Testis (tissue), 3 donors: Measurements from ENCODE around the gene WDR20. TPM values are rescaled to one million over a fixed set of nuclear protein-coding genes. Genes with fewer than 3 reads are reported as not detected.

Experiments used
- DNase-seq: peaks from one replicate; pipeline ENCODE4 v3.0.0-alpha.2; 2019
- H3K27ac ChIP-seq, 2 donors: fragments of 200-600 bp; sonication (generic); one replicate each; pipeline ENCODE4 v1.5.1; 2019
- H3K27me3 ChIP-seq: fragments of 200-600 bp; sonication (generic); one replicate; pipeline ENCODE4 v1.5.1; 2019
- H3K36me3 ChIP-seq: fragments of 200-600 bp; sonication (generic); one replicate; pipeline ENCODE4 v1.5.1; 2017; ENCODE audit warnings: low read depth; ENCODE audit errors: missing control alignments
- H3K4me1 ChIP-seq: fragments of 200-600 bp; sonication (generic); one replicate; pipeline ENCODE4 v1.5.1; 2019
- H3K4me3 ChIP-seq, 2 donors: fragments of 200-600 bp; sonication (generic); one replicate each; pipeline ENCODE4 v1.5.1; 2017 to 2019
- H3K9me3 ChIP-seq: fragments of 200-600 bp; sonication (generic); one replicate; pipeline ENCODE4 v1.5.1; 2017
- POLR2A ChIP-seq: fragments of 450-650 bp; IDR thresholded peaks from one replicate; pipeline ENCODE4 v1.6.1; 2017; ENCODE audit warnings: antibody characterized with exemption, mild to moderate bottlenecking, moderate library complexity
- whole genome bisulfite sequencing, 2 donors: methylation state at CpG; one replicate each; pipeline ENCODE4 v1.1.5; 2018; 5-methylcytosine and 5-hydroxymethylcytosine counted together
- intact Hi-C: fragments of 100-400 bp; cut with DNase I; formaldehyde crosslinking; loops from one replicate; pipeline ENCODE4 v1.15.1; 2023; ENCODE audit warnings: low total_unique reads
- polyA plus RNA-seq: library from polyadenylated mRNA; stranded (reverse); fragments of 350-450 nt; fragmentation: Illumina TruSeq; extraction: RNeasy Lipid Tissue Mini Kit (QIAGEN cat#74804); gene quantifications from one replicate; pipeline ENCODE4 v1.2.3, GENCODE V29; 2014; ENCODE audit warnings: low read depth, low replicate concordance; ENCODE audit not compliant: insufficient read depth
- total RNA-seq, 2 donors: library from RNA; depleted of rRNA; stranded (reverse); fragments of >200 nt; gene quantifications; one replicate each; pipeline ENCODE4 v1.2.3, GENCODE V29; 2016
- TF ChIP-seq, protein P1 (sequence below), 3 experiments: fragments of 450-650 bp in 2 of 3; fragments of 200-600 bp in 1 of 3; sonication (generic) in 1 of 3; IDR thresholded peaks; one replicate each; pipeline ENCODE4 v1.5.1; 2016 to 2019; ENCODE audit warnings: antibody characterized with exemption in 3 of 3, mild to moderate bottlenecking in 2 of 3, moderate library complexity in 1 of 3

Gene WDR20
- total and polyA plus RNA-seq, 3 donors from 2014 or later: 46.5 to 69.2 (median 56.4) TPM

DNA sequence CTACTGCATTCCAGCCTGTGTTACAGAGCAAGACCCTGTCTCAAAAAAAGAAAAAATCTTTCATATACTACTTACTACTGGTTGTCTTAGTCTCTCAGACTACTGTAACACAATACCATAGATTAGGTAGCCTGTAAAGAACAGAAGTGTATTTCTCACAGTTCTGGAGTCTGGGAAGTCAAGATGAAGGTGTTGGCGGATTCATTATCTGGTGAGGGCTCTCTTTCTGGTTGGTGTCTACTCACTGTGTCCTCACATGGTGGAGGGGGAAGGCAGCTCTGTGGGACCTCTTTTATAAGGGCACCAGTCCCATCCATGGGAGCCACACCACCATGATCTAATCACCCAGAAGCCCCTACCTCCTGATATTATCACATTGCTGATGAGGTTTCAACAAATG lies 14.4 kb downstream of the WDR20 start:
- no peak for DNase-seq
- H3K9me3 ChIP-seq: no peaks in the 10 kb centered on the region
- H3K27ac ChIP-seq: no peak overlapping the region
- WGBS, 2 donors: 91 to 100% methylated on average over 1 of the region's 1 CpG
- peaks cover 17% of the 10 kb centered on the region for H3K4me1 ChIP-seq
- no peaks in the 10 kb centered on the region for H3K36me3 ChIP-seq
- no peak overlapping the region for H3K4me3 ChIP-seq
- TF ChIP-seq, protein P1, sequence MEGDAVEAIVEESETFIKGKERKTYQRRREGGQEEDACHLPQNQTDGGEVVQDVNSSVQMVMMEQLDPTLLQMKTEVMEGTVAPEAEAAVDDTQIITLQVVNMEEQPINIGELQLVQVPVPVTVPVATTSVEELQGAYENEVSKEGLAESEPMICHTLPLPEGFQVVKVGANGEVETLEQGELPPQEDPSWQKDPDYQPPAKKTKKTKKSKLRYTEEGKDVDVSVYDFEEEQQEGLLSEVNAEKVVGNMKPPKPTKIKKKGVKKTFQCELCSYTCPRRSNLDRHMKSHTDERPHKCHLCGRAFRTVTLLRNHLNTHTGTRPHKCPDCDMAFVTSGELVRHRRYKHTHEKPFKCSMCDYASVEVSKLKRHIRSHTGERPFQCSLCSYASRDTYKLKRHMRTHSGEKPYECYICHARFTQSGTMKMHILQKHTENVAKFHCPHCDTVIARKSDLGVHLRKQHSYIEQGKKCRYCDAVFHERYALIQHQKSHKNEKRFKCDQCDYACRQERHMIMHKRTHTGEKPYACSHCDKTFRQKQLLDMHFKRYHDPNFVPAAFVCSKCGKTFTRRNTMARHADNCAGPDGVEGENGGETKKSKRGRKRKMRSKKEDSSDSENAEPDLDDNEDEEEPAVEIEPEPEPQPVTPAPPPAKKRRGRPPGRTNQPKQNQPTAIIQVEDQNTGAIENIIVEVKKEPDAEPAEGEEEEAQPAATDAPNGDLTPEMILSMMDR (IDR thresholded peaks at IDR 0.05): no peak
- no peak for TF ChIP-seq POLR2A
- no peaks in the 10 kb centered on the region for H3K27me3 ChIP-seq
- intact Hi-C loops: no loop called here

DNA sequence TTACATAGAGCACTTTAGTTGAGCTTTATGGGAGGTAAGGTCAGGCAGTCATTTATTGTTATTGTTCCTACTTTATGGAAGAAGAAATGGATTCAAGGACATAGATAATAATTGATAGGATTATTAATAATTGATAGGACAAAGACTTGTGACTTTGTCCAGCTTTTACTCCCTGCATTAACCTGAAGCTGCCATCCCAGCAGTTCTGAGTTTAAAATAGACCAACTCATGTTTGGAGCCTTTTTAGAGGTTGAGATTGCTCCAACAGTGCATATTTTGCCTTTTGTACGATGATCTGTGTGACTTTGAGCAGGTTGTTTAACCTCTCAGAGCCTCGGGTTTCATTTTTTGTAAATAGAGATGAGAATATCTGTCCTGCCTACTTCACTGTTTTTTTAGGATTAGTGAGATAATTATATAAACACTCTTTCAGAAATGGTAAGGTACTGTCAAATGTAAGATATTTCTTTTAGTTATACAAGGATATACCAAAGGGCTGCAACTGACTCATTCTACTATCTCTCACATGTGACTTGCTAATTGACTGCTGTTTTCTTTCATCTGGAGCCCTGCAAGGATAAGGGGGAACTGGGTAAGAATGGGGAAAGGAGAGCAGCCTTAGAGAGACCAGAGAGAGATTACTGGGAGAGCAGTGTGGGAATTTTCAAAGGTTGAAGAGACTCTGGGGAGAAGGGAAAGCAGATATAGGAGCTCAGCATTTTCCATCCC lies 15.3 kb downstream of the WDR20 start:
- Histone ChIP-seq H3K36me3 (no peaks in the 10 kb centered on the region), H3K27ac (no peak overlapping the region), H3K4me3 (no peak overlapping the region), H3K27me3 (no peaks in the 10 kb centered on the region), H3K9me3 (no peaks in the 10 kb centered on the region), H3K4me1 (peaks cover 17% of the 10 kb centered on the region)
- TF ChIP-seq, protein P1 (IDR thresholded peaks at IDR 0.05): no peak
- TF ChIP-seq POLR2A: no peak
- intact Hi-C loops: no loop called here
- WGBS, 2 donors: 37 to 45% methylated on average over 2 of the region's 2 CpGs
- DNase-seq: no peak

DNA sequence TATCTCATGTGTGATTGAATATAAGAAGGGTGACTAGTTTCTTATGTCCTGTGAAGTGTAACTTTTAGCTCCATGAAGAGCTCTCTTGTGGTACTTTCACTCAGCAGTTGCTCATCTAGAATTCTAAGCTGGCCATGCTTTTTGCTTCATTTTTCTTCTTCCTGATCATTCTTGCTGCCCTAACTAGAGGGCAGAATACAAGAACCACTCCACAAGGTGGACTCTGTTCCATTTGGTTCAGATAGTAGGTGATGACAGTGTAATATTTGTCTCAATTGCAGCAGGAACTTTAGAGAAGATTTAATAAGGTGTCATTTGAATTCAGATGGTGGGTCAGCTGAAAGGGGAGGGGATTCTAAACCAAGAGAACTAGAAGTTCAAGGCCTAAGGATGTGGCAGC lies 17.6 kb downstream of the WDR20 start:
- Histone ChIP-seq H3K27ac (no peak overlapping the region), H3K36me3 (no peaks in the 10 kb centered on the region), H3K9me3 (no peaks in the 10 kb centered on the region), H3K27me3 (no peaks in the 10 kb centered on the region), H3K4me3 (no peak overlapping the region), H3K4me1 (peaks cover 17% of the 10 kb centered on the region)
- TF ChIP-seq, protein P1 (IDR thresholded peaks at IDR 0.05): no peak
- no peak for TF ChIP-seq POLR2A
- no peak for DNase-seq
- intact Hi-C loops: no loop called here

DNA sequence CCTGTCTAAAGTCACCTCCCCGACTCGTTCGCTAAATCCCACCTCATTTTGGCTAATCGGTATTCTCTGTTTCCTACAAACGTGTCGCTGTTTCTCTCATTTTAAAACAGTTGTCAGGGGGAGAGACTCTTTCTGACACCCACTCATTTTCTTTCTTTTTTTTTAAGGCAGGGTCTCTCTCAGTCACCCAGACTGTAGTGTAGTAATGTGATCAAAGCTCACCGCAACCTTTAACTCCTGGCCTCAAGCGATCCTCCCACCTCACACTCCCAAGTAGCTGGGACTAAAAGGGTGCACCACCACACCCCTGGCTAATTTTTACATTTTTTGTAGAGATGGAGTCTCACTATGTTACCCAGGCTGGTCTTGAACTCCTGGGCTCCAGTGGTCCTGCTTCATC lies 19.1 kb downstream of the WDR20 start:
- no peaks in the 10 kb centered on the region for H3K36me3 ChIP-seq

More for the DNA sequence above, 19.1 kb downstream of the WDR20 start:
- Histone ChIP-seq H3K9me3 (no peaks in the 10 kb centered on the region), H3K27me3 (no peaks in the 10 kb centered on the region), H3K4me3 (no peak overlapping the region), H3K4me1 (peaks cover 17% of the 10 kb centered on the region), H3K27ac (no peak overlapping the region)
- WGBS, 2 donors: 94 to 95% methylated on average over 8 of the region's 8 CpGs
- DNase-seq: no peak
- intact Hi-C loops: no loop called here
- TF ChIP-seq POLR2A: no peak
- TF ChIP-seq, protein P1 (IDR thresholded peaks at IDR 0.05): no peak
